Panc1 (cell line): ENCODE data around the gene CPT1C. TPM values are rescaled to one million over a fixed set of nuclear protein-coding genes. Genes with fewer than 3 reads are reported as not detected.

ENCODE experiments used
- ATAC-seq: fragments of 200-7000 bp; cut with Tn5 transposase; 2 replicates; pipeline ENCODE4 v1.9.1; 2020; ENCODE audit warnings: mild to moderate bottlenecking, moderate library complexity
- BruUV-seq: library from RNA; stranded (reverse); fragments of 400-500 nt; replicated peaks from 2 replicates; lab custom pipeline; 2021; lab: Mats Ljungman, UMichigan
- CTCF ChIA-PET: fragments of 300-600 bp; sonication (Branson Sonifier 250); formaldehyde crosslinking; loops from one replicate; lab custom pipeline; 2022; ENCODE audit warnings: antibody characterized with exemption; lab: Charles Lee
- POLR2A ChIA-PET: fragments of 300-600 bp; sonication (Branson Sonifier 250); formaldehyde crosslinking; loops from one replicate; lab custom pipeline; 2022; ENCODE audit warnings: antibody characterized with exemption; lab: Charles Lee
- DNase-seq: peaks from one replicate; pipeline ENCODE4 v3.0.0-alpha.2; 2010; ENCODE audit warnings: low read depth, low spot score
- H3K27ac ChIP-seq: 2 replicates; pipeline ENCODE4 v1.5.1; 2011; ENCODE audit warnings: mild to moderate bottlenecking, low read length, inconsistent platforms
- H3K27me3 ChIP-seq: fragments of 200-500 bp; sonication (Bioruptor generic); 2 replicates; pipeline ENCODE4 v1.6.0; 2014; ENCODE audit warnings: low read length, inconsistent platforms; ENCODE audit not compliant: control insufficient read depth, insufficient read depth
- H3K36me3 ChIP-seq: fragments of 200-500 bp; sonication (Bioruptor generic); 2 replicates; pipeline ENCODE4 v1.5.1; 2014; ENCODE audit warnings: inconsistent platforms, mild to moderate bottlenecking, low read length, moderate library complexity; ENCODE audit not compliant: control insufficient read depth, insufficient read depth
- H3K4me1 ChIP-seq: 2 replicates; pipeline ENCODE4 v1.5.1; 2011; ENCODE audit warnings: inconsistent platforms, mild to moderate bottlenecking, low read length, moderate library complexity; ENCODE audit not compliant: control insufficient read depth, insufficient read depth
- H3K4me3 ChIP-seq, 2 experiments: 2 replicates each; pipeline ENCODE4 v1.5.1; 2011 to 2012; ENCODE audit warnings: low read depth in 2 of 2, low read length in 2 of 2, mild to moderate bottlenecking in 2 of 2, inconsistent platforms in 1 of 2, moderate library complexity in 1 of 2
- H3K9me3 ChIP-seq: fragments of 200-500 bp; sonication (Bioruptor generic); 2 replicates; pipeline ENCODE4 v1.5.1; 2014; ENCODE audit warnings: low read depth, mild to moderate bottlenecking, inconsistent platforms, low read length, moderate library complexity; ENCODE audit not compliant: control insufficient read depth, insufficient read depth
- CTCF ChIP-seq: fragments of 450-650 bp; IDR thresholded peaks from 2 replicates; pipeline ENCODE4 v1.5.1; 2017; ENCODE audit warnings: mild to moderate bottlenecking
- POLR2AphosphoS5 ChIP-seq: IDR thresholded peaks from 2 replicates; pipeline ENCODE4 v1.6.1; 2012; ENCODE audit warnings: mild to moderate bottlenecking, low read depth, low read length, moderate library complexity
- REST ChIP-seq, 2 experiments: IDR thresholded peaks; 2 replicates each; pipeline ENCODE4 v1.6.1; 2011 to 2012; ENCODE audit warnings: low read depth in 2 of 2, control low read depth in 1 of 2, low read length in 1 of 2, mild to moderate bottlenecking in 1 of 2, moderate library complexity in 1 of 2; ENCODE audit not compliant: insufficient read depth in 1 of 2
- SIN3A ChIP-seq: IDR thresholded peaks from 2 replicates; pipeline ENCODE4 v1.6.1; 2012; ENCODE audit warnings: low read depth, mild to moderate bottlenecking, low read length, moderate library complexity, borderline replicate concordance; ENCODE audit not compliant: insufficient read depth
- TCF7L2 ChIP-seq: IDR thresholded peaks from 2 replicates; pipeline ENCODE4 v1.6.1; 2011; ENCODE audit warnings: mild to moderate bottlenecking, low read depth, low read length, inconsistent platforms
- in situ Hi-C: cut with HindIII; loops from 2 replicates; pipeline ENCODE4 v1.10.0; 2016; ENCODE audit warnings: low sequenced_read_pairs, low pct_unique_long_range_greater_than_20kb
- intact Hi-C: fragments of 100-400 bp; cut with micrococcal nuclease; formaldehyde crosslinking; loops from one replicate; pipeline ENCODE4 v1.10.0; 2022; ENCODE audit not compliant: unreplicated experiment
- total RNA-seq: library from RNA; stranded (reverse); gene quantifications from one replicate; pipeline ENCODE4 v1.2.1, GENCODE V29; 2021; ENCODE audit not compliant: unreplicated experiment

CPT1C gene
- total RNA-seq, 1 experiment from 2014 or later = 0.23 TPM

- Histone ChIP-seq H3K4me1 (peaks cover 6% of the 10 kb centered on the region), H3K4me3 (no peak overlapping the region), H3K36me3 (peaks cover 2% of the 10 kb centered on the region; the same call in 1 of the 2 replicates), H3K9me3 (no peaks in the 10 kb centered on the region), H3K27ac (no peak overlapping the region), H3K27me3 (no peaks in the 10 kb centered on the region)
- intact Hi-C loops (no loop called here), in situ Hi-C loops (no loop called here)
- no peak for ATAC-seq
- CTCF ChIA-PET = no interaction called here
- BruUV-seq = no TSS peak
- DNase-seq = no peak
- TF ChIP-seq SIN3A (no peak), CTCF (no peak), POLR2AphosphoS5 (no peak), REST (IDR thresholded peaks at IDR 0.05; ENCODE audit: insufficient read depth in 1 of 2, low read depth in 2 of 2, low read length in 1 of 2) (no peak), TCF7L2 (no peak)
- POLR2A ChIA-PET = no interaction called here
Observed at GRCh38 chr19:49761249-49761624, 70.3 kb downstream of the CPT1C start.

GRCh38 chr19:49761625-49762311 lies 70.9 kb downstream of the CPT1C start:
- H3K4me3 ChIP-seq = no peak overlapping the region
- ATAC-seq (no peak), DNase-seq (no peak)
- no peaks in the 10 kb centered on the region for H3K27me3 ChIP-seq
- POLR2A ChIA-PET = no interaction called here
- no peak overlapping the region for H3K27ac ChIP-seq
- TF ChIP-seq CTCF (no peak), POLR2AphosphoS5 (no peak), SIN3A (no peak), REST (IDR thresholded peaks at IDR 0.05; ENCODE audit: insufficient read depth in 1 of 2, low read depth in 2 of 2, low read length in 1 of 2) (no peak), TCF7L2 (no peak)
- peaks cover 6% of the 10 kb centered on the region for H3K4me1 ChIP-seq
- no peaks in the 10 kb centered on the region for H3K9me3 ChIP-seq
- H3K36me3 ChIP-seq = peaks cover 2% of the 10 kb centered on the region; the same call in 1 of the 2 replicates
- BruUV-seq = no TSS peak
- in situ Hi-C loops (no loop called here), intact Hi-C loops (no loop called here)
- CTCF ChIA-PET = no interaction called here
